ENCODE measurements around the gene CDKN2B. TPM values are rescaled to one million over a fixed set of nuclear protein-coding genes. Genes with fewer than 3 reads are reported as not detected.

The CDKN2B gene
- total RNA-seq, 1 experiment from 2014 or later = 0.05 TPM

GRCh38 chr9:22005021-22005701 is 3.9 kb downstream of the CDKN2B start:
- TF ChIP-seq REST (IDR thresholded peaks at IDR 0.05; ENCODE audit: insufficient read depth in 1 of 2, low read depth in 2 of 2, low read length in 1 of 2) (no peak), TCF7L2 (IDR thresholded peaks at IDR 0.05; ENCODE audit: low read depth, low read length) (no peak), CTCF (IDR thresholded peaks at IDR 0.05) (no peak), SIN3A (IDR thresholded peaks at IDR 0.05; ENCODE audit: borderline replicate concordance, insufficient read depth, low read depth, low read length) (no peak), POLR2AphosphoS5 (IDR thresholded peaks at IDR 0.05; ENCODE audit: low read depth, low read length) (no peak)
- in situ Hi-C loops (cut with HindIII; ENCODE audit: low pct_unique_long_range_greater_than_20kb, low sequenced_read_pairs) = no loop called here
- ChIA-PET CTCF (no interaction called here), POLR2A (no interaction called here)
- Histone ChIP-seq H3K27ac (ENCODE audit: low read length) (no peak overlapping the region), H3K36me3 (ENCODE audit: control insufficient read depth, insufficient read depth, low read length) (no peaks in the 10 kb centered on the region; the same call in 1 of the 2 replicates), H3K9me3 (ENCODE audit: control insufficient read depth, insufficient read depth, low read depth, low read length) (no peaks in the 10 kb centered on the region), H3K27me3 (ENCODE audit: control insufficient read depth, insufficient read depth, low read length) (no peaks in the 10 kb centered on the region), H3K4me1 (ENCODE audit: control insufficient read depth, insufficient read depth, low read length) (no peaks in the 10 kb centered on the region), H3K4me3 (ENCODE audit: low read depth in 2 of 2, low read length in 2 of 2) (no peak overlapping the region)
- intact Hi-C loops (cut with micrococcal nuclease; ENCODE audit: unreplicated experiment) = no loop called here
- BruUV-seq (replicated peaks) = no TSS peak
- no peak for DNase-seq (ENCODE audit: low read depth, low spot score)
- ATAC-seq = no peak

- no peaks in the 10 kb centered on the region for H3K27me3 ChIP-seq (ENCODE audit: control insufficient read depth, insufficient read depth, low read length)
- no peaks in the 10 kb centered on the region for H3K4me1 ChIP-seq (ENCODE audit: control insufficient read depth, insufficient read depth, low read length)
- intact Hi-C loops (cut with micrococcal nuclease; ENCODE audit: unreplicated experiment) (no loop called here), in situ Hi-C loops (cut with HindIII; ENCODE audit: low pct_unique_long_range_greater_than_20kb, low sequenced_read_pairs) (no loop called here)
- BruUV-seq (replicated peaks) = no TSS peak
- H3K36me3 ChIP-seq (ENCODE audit: control insufficient read depth, insufficient read depth, low read length) = no peaks in the 10 kb centered on the region
- no peak overlapping the region for H3K27ac ChIP-seq (ENCODE audit: low read length)
- no peak overlapping the region for H3K4me3 ChIP-seq (ENCODE audit: low read depth in 2 of 2, low read length in 2 of 2)
- TF ChIP-seq REST (IDR thresholded peaks at IDR 0.05; ENCODE audit: insufficient read depth in 1 of 2, low read depth in 2 of 2, low read length in 1 of 2) (no peak), SIN3A (IDR thresholded peaks at IDR 0.05; ENCODE audit: borderline replicate concordance, insufficient read depth, low read depth, low read length) (no peak), CTCF (IDR thresholded peaks at IDR 0.05) (no peak), TCF7L2 (IDR thresholded peaks at IDR 0.05; ENCODE audit: low read depth, low read length) (no peak), POLR2AphosphoS5 (IDR thresholded peaks at IDR 0.05; ENCODE audit: low read depth, low read length) (no peak)
- no peak for DNase-seq (ENCODE audit: low read depth, low spot score)
- ChIA-PET POLR2A (no interaction called here), CTCF (no interaction called here)
- no peaks in the 10 kb centered on the region for H3K9me3 ChIP-seq (ENCODE audit: control insufficient read depth, insufficient read depth, low read depth, low read length)
- no peak for ATAC-seq
Measured at GRCh38 chr9:22002038-22002437, 7.1 kb downstream of the CDKN2B start.
